IPS-NIHi7 (cell line): ENCODE measurements around the gene RIC8B.
"Not testable (repeated sequence)": the region's sequence is repeated elsewhere in the genome, so short reads cannot be mapped to it uniquely, and the experiment has no call there.

Experiments used
- DNase-seq: peaks from one replicate; pipeline ENCODE4 v3.0.0; 2012; ENCODE audit warnings: mixed read lengths; ENCODE audit errors: extremely low spot score

The RIC8B gene

DNA sequence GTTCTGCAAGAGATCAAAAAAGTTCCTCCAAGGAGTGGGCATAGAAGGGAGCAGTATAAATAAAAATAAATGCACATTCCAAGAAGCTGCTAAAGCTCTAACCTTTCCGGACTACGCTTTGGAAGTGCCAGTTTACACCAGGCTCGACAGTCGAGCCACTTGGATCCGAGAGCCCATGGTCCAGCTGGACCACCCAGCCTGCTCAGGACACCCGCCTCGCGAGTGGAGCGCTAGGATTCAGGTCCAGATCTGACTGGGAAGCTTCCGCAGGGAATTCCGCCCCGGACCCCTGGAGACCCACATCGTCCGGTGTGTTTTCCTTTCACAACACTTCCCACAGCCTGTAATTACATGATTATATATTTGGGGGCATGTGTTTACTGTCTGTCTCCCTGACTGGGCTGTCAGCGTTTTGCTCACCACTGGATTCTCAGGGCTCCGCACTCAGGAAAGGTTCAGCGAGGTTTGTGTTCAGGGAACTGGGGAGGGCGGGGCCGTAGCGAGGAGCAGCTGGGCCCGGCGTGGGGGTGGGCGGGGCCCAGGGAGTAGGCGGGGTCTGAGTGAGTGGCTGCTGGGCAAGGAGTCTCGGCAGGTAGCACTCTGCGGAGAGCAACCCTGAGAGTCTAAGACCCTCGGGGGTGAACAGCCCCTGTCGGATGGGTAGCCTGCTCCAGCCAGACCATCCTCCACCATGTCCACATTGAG is 128.9 kb downstream of the RIC8B start:
- peak; percentile 97 for DNase-seq

DNA sequence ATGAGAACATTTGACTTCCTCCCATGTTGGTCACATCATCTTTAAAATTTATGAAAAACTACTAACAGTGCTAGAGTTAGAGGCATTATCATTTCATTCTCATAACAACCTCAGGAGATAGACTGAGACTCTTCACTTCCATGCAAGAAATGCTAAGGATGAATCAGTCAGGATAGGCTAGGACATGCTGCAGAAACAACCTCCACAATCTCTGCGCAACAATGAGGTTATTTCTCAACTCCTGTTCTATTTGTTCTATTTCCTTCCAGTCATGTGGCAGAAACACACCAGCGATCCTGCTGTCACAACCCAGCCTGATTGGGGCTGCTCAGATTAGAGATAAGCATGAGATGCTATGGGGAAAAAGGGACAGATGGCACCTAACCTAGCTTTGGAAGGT is 132.2 kb downstream of the RIC8B start:
- DNase-seq: no peak

DNA sequence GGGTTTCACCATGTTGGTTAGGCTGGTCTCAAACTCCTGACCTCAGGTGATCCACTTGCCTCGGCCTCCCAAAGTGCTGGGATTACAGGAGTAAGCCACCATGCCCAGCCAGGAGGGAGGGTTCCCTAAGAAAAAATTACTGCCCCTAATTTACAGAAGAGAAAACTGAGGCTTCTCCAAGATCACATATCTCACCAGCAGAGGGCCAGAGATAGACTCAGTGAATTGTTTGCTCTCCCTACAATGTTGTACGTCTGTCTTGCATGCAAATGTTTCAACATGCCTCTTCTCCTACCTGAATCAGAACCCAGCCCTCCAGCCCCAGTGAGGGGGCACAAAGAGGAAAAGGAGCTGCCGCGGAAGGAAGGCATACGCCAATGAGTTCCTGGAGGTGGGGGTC is 132.9 kb downstream of the RIC8B start:
- no peak for DNase-seq

DNA sequence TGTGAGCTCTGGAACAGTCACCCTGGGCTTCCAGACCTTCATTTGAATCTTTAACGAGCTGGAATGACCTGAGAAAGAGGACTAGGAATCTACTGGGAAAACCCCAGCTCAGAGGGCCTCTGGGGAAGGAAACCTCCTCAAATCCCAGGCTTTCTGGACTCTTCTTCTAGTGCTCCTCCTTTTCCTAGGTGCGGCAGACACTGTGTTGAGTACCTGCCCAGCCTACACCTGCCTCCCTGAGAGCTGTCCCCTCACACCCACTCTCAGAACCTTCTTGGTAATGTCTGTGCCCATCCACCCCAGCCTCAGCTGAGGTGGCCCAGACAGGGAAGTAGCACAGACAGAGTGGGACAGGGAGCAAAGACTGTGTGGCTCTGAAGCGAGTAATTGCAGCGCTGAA is 133.4 kb downstream of the RIC8B start:
- DNase-seq: no peak

DNA sequence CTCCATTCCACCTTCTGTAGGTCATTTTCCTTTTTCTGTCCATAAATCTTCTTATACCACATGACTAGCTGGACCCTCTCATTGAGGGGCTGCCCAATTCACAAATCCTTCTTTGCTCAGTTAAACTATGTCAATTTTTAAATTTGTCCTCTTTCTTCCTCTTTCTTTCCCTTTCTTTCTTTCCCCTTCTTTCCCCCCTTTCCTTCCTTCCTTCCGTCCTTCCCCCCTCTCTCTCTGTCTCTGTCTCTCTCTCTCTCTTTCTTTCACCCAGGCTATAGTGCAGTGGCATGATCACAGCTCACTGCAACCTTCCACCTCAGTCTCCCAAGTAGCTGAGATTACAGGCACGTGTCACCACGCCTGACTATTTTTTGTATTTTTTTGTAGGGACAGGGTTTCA is 134.1 kb downstream of the RIC8B start:
- DNase-seq: no peak

DNA sequence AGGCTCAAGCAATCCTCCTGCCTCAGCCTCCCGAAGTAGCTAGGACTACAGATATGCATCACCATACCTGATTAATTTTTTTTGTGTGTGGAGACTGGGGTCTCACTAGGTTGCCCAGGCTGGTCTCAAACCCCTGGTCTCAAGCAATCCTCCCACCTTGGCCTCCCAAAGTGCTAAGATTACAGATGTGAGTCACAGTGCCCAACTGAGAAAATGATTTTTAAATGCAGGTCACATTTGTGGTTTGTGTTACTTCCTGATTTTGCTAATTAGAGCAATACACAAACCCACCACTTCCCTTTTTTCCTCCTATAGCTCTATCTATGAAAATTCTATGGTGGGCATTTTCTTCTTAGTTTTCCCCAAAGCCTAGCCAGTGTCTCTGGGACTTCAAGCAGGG is 135.7 kb downstream of the RIC8B start:
- DNase-seq: no peak

DNA sequence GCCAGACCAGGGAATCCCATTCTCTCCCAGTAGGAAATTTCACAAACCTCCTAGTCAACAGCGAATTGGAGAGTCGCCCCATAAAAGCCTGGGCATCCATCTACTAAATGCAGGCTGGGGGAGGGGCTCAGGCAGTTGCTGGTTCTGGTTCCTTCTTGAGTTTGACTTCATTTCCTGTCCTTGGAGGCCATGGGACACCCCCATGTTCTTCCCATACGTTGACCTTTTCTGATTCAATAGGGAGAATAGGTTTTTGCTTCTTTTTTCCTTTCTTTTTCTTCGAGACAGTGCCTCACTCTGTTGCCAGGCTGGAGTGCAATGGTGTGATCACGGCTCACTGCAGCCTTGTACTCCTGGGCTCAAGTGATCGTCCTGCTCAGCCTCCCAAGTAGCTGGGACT is 137.1 kb downstream of the RIC8B start:
- DNase-seq: no peak

DNA sequence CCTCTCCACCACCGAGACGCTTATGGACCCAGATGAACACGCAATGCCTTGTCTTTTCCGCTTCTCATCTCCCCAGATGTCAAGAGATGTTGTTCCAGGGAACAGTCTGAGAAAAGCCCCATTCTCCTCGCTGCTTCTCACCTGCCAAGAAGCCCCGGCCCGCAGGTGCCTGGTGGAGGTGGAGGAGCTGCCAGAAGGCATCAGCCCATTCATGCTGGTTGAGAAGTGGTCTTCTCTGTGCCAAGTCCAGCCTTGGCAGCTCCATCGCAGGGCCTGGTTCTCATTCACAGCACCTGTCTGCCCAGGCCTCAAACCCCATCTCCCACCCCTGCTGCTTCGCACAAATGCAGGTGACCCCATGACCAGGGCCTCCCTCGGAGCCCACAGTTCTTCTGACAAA is 139.0 kb downstream of the RIC8B start:
- DNase-seq: no peak

DNA sequence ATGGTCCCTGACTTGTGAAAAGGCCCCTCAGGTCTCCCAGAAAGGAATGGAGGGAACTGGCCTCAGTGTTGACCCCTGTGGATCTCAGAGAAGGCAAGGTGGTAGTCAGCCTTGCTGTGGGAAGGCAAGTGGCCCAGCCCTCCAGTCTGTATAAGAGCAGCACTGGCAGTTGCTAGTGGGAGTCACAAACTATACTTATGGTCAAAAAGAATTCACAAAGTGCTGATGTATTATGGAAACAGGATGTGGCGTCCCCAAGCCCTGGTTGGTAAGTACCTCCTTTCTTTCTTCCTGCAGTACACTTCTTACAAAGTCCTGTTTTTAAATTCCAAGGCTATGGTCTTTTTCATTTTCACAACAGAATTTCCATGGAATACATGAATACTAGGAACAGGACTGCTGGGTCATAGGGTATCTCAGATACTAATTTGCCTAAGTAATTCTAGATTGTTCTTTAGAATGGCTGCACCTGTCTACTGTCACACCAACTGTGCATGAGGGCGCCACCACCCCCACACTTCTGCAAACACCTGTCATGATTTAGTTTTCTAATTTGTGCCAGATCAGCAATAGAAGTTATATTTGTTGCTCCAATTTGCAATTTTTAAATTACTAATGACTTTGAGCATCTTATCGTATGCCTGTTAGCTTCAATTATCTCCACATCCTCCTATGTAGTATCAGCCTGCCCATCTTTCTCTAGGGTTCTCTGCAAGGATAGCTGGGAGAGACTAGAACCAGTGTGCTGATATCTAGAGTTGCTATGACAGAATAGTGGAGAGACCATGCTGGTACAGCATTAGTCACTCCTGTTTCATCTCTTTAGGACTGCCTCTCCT is 140.5 kb downstream of the RIC8B start:
- no peak for DNase-seq

DNA sequence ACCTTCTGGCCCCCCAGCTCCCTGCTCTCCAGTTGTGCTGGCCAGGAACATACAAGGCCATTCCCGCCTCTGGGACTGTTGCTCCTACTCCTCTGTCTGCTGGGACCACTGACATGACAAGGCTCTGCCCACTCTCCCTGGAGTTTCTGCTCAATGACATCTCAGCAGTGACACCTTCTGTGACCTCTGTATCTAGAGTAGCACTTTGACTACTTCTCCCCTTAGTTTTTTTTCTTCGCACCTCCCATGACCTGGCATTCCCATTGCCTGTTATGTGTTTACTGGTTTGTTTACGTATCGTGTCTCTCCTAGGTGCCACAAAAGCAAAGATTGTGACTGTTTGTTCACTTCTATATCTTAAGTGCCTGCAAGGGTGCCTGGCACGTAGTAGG is 141.1 kb downstream of the RIC8B start:
- no peak for DNase-seq

DNA sequence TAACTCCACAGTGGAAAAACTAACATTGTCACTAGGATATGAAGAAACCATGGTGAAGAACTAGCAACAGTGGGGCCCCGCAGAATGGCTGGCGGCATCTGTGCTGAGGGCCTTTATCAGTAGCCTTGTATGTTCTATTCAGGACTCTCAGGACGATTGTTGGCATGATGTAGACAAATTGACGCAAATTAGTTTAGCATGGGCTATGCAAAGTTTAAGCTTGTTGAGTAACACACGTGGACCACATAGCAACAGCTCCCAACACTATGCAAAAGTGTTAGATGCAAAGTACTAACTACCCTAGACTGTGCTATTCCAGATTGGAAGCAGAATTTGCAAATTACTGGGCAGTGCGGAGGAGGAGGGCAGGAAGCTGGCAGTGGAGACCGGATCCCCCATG is 143.0 kb downstream of the RIC8B start:
- DNase-seq: no peak

DNA sequence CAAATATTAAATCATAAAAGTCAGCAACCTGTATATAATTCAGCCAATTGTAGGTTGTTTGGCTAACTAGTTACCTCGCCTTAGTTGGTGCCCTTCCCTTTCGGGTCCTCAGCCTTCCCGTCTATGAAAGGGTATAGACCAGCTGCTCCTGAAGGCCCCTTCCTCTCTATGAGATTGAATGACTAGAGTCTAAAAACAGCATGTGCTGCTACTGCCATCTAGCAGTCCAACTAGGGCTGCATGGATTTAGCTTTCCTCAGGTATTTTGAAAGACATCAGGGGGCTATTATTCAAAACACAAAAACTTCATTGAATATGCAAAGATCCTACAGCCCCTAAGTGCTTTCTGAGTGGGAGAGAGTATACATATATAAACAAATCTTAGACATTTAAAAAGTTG is 144.3 kb downstream of the RIC8B start:
- peak; percentile 88 for DNase-seq

DNA sequence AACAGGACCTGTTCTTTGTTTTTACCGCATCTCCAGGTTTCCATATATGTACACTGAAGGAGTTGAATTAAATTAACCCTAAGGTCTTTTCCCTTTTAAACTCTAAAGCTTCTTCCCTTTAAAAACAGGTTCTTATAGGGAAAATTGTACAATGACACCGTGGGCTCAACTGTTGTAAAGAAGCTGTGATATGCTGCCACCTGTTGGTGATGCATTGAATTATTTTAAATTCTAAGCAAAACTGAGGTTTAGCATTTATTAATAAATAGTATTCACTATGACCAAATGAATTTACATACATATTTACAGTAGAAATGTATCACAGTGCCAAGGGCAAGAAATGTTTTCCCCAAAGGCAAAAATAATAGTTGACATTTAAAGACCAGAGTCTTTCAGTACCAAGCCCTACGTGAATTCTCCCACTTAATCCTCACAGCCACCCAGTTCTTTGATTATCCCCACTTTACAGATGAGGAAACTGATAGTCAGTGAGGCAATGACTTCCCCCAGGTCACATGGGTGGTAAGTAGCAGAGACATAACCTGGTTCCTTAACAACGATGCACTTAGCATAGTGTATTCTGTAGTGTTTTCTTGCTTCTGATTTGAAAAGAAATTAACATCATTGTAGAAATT is 145.5 kb downstream of the RIC8B start:
- DNase-seq: peak; percentile 50

DNA sequence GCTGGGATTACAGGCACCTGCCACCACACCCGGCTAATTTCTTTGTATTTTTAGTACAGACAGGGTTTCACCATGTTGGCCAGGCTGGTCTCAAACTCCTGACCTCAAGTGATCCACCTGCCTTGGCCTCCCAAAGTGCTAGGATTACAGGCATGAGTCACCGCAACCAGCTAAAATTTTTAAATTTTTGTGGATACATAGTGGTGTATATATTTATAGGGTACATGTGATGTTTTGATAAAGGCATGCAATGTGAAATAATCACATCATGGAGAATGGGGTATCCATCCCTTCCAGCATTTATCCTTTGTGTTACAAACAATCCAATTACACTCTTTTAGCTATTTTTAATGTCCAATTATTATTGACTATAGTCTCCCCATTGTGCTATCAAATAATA is 147.5 kb downstream of the RIC8B start:
- DNase-seq: not testable (repeated sequence)

DNA sequence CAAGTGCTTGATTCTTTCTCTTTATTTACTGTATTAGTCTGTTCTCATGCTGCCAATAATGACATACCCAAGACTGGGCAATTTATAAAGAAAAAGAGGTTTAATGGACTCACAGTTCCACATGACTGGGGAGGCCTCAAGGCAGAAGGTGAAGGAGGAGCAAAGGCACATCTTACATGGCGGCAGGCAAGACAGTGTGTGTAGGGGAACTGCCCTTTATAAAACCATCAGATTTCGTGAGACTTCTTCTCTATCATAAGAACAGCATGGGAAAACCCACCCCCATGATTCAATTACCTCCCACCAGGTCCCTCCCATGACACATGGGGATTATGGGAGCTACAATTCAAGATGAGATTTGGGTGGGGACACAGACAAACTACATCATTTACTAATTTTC is 149.1 kb downstream of the RIC8B start:
- not testable (repeated sequence) for DNase-seq

DNA sequence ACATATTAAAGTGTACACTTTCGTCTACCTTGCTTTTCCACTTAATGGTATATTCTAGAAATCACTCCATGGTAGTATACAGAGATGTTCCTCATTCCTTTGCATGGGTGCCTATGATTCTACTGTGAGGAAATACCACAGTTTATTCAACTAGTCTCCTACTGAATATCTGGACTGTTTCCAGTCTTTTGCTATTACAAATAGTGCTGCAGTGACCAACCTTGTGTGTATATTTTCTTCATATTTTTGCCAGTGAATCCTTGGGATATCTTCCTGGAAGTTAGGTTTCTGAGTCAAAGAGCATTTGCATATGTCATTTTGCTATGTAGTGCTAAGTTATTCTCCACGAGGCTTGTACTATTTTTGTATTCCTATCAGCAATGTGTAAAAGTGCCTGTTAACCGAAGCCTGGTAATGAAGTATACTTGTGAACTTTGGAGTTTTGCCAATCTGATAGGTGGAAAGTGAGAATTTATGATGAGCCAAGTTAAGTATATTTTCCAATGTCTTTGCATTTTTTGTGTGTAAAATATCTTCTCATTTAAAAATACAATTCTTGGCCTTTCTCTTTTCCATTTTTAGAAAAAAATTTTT is 149.9 kb downstream of the RIC8B start:
- no peak for DNase-seq

DNA sequence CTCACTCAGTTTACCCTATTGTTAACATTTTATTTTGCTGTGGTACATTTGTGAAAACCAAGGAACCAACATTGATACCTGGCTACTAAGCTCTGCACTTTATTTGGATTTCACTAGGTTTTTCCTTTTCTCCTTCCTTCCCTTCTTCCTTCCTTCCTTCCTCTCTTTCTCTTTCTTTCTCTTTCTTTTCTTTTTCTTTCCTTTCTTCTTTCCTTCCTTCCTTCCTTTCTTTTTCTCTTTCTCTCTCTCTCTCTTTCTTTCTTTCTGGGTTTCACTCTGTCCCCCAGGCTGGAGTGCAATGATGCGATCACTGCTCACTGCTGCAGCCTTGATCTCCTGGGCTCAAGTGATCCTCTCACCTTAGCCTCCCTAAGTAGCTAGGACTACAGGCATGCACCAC is 152.2 kb downstream of the RIC8B start:
- DNase-seq: no peak

DNA sequence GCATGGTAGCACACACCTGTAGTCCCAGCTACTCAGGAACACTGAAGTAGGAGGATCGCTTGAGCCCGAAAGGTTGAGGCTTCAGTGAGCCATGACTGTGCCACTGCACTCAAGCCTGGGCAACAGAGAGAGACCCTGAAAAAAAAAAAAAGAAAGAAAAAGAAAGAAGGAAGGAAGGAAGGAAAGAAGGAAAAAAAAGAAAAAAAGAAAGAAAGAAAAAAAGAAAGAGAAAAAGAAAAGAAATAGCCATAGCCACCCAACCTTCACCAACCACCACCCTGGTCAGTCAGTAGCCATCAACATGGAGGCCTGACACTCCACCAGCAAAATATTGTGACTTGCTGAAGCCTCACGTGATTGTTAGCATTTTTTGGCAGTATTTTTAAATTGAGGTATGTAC is 159.8 kb downstream of the RIC8B start:
- no peak for DNase-seq
